ENCODE data around the gene RNF212.

The RNF212 gene

DNA sequence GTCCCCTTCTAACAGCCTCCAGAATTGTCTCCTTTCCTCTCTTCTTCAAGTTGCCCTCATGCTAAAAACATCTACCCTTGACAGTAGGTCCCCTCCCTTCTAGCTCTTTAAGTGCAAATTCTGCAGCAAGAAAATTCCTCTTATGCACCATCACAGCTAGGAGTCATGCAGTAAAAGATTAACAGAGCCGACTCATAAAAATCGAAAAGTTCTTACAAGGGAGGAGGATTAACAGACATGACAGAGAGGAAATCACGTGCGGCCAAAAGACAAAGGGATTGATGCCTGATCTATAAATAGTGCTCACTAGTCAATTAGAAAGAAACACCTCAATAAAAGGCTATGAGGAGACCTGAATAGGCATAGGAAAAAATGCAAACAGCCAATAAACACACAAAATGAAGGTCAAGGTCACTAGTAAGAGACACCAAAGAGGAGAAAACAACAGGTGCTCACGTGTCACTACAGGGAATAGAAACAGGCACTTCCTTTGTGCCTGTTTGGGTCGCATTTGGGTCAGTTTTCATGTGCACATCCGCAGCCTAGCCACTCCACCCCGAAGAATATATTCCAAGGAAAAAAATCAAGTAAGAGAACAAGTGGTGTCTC is 3.4 kb downstream of the RNF212 start:
- in situ Hi-C loops (cut with MboI; ENCODE audit: low pct_unique_long_range_greater_than_20kb, low sequenced_read_pairs, unreplicated experiment) = no loop called here
- DNase-seq (ENCODE audit: low spot score) = no peak
- TF ChIP-seq, protein P1, sequence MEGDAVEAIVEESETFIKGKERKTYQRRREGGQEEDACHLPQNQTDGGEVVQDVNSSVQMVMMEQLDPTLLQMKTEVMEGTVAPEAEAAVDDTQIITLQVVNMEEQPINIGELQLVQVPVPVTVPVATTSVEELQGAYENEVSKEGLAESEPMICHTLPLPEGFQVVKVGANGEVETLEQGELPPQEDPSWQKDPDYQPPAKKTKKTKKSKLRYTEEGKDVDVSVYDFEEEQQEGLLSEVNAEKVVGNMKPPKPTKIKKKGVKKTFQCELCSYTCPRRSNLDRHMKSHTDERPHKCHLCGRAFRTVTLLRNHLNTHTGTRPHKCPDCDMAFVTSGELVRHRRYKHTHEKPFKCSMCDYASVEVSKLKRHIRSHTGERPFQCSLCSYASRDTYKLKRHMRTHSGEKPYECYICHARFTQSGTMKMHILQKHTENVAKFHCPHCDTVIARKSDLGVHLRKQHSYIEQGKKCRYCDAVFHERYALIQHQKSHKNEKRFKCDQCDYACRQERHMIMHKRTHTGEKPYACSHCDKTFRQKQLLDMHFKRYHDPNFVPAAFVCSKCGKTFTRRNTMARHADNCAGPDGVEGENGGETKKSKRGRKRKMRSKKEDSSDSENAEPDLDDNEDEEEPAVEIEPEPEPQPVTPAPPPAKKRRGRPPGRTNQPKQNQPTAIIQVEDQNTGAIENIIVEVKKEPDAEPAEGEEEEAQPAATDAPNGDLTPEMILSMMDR (IDR thresholded peaks at IDR 0.05; ENCODE audit: extremely low read depth, insufficient read depth, missing control alignments) = no peak

DNA sequence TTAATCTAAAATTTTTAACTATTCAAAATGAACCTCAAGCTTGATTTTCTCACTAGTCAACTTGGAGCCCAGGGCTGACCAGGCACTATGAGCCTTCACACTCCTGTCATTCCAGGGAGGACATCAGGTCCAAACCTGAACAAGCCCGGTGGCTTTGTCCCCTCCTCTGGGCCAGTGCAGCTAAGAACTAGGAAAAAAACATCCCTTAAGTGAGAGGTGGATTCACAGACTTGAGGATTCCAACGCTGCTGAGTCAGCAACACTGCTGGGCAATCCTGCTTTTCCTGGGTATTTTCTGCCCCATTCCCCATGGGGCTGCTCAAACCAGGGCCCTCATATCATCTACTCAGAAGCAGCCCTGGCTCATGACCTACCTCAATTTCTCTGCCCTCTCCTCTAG is 4.0 kb downstream of the RNF212 start:
- TF ChIP-seq, protein P1 (IDR thresholded peaks at IDR 0.05; ENCODE audit: extremely low read depth, insufficient read depth, missing control alignments) = no peak
- no peak for DNase-seq (ENCODE audit: low spot score)
- in situ Hi-C loops (cut with MboI; ENCODE audit: low pct_unique_long_range_greater_than_20kb, low sequenced_read_pairs, unreplicated experiment) = no loop called here

DNA sequence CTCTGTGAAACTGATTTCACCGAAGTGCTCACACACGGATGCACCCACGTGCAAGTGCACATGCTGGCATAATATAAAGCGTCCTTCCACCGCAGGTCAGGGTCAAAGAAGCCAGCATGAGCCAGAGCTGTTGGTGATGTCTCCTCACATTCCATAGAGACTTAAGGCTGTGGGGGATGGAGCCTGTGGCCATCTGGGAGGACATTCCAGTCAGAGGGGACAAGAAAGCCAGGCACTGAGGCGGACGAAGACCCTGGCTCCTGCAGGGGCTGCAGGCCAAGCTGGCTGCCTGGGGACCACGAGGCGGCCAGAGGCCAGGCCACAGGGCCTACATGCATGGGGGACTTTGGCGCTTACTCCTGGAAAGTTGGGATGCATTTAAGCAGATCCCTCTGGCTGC is 7.7 kb downstream of the RNF212 start:
- DNase-seq (ENCODE audit: low spot score) = no peak
- TF ChIP-seq, protein P1 (IDR thresholded peaks at IDR 0.05; ENCODE audit: extremely low read depth, insufficient read depth, missing control alignments) = no peak
- in situ Hi-C loops (cut with MboI; ENCODE audit: low pct_unique_long_range_greater_than_20kb, low sequenced_read_pairs, unreplicated experiment) = no loop called here

DNA sequence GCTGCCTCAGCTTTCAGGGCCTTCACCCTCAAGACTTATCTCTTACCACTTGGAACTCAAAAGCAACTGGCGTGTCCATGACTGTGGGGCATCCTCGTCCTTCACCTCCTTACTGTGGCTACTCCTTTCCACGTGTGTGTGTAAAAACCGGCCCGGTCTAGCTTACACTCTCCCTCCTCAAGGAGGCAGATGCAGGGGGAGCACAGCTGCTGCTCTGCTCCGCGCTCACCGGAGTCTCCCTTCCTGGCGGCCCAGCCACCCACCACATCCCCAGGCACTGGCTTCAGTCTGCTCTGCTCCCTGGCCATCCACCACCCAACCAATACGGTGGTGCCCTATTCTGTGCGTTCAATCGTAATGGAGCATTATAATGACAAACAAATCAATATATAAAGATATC is 8.3 kb downstream of the RNF212 start:
- in situ Hi-C loops (cut with MboI; ENCODE audit: low pct_unique_long_range_greater_than_20kb, low sequenced_read_pairs, unreplicated experiment) = no loop called here
- TF ChIP-seq, protein P1 (IDR thresholded peaks at IDR 0.05; ENCODE audit: extremely low read depth, insufficient read depth, missing control alignments) = no peak
- no peak for DNase-seq (ENCODE audit: low spot score)

DNA sequence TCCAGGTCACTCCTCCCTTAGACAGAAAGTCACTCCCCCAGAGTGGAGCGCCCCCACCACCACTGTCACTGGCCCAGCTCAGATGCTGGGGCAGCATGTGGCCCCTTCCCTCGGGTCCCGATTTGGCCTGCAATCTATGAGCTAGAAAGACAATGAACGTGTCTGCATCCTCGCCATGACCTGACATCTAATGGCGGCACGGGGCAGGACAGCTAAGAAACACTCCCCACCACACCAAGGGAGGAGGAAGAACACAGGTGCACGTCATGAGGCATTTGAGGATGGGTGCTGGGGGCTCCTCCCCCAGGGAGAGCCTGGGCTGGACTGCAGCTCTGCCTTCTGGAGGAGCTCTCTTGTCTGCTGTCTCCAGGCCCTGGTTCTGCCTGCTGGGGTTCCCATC is 8.7 kb downstream of the RNF212 start:
- peak; percentile 5 for DNase-seq (ENCODE audit: low spot score)
- in situ Hi-C loops (cut with MboI; ENCODE audit: low pct_unique_long_range_greater_than_20kb, low sequenced_read_pairs, unreplicated experiment) = no loop called here
- TF ChIP-seq, protein P1 (IDR thresholded peaks at IDR 0.05; ENCODE audit: extremely low read depth, insufficient read depth, missing control alignments) = no peak

DNA sequence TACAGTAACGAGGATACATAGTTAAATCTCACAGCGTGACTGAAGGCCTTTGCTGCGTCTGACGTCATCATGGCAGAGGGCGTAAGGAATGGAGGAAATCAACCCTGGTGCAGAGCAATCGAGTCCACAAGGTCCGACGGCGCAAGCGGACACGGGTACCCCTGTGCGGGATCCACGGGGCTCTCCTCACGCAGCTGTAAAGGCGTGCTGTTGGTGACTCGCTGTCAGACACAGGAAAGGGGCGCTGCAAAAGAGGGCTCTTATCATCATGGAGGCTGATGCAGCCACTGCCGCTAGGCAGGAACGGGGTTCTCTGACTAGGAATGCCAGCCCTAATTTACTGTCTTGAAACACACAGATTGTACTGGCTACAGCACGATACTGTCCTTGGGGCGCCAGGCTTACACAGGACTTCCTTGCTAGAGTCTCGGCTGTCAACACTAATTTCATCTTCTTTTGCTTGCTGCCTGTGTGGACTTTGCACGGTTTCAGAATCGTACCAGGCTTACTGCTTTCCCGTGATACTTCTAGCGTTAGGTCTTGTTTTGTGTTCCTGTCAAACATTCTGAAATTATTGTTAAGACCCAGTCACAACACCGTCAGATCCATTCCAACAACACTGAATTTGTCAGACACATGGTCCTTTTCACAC is 13.6 kb downstream of the RNF212 start:
- in situ Hi-C loops (cut with MboI; ENCODE audit: low pct_unique_long_range_greater_than_20kb, low sequenced_read_pairs, unreplicated experiment) = no loop called here
- DNase-seq (ENCODE audit: low spot score) = no peak
- TF ChIP-seq, protein P1 (IDR thresholded peaks at IDR 0.05; ENCODE audit: extremely low read depth, insufficient read depth, missing control alignments) = no peak
